Left ventricle myocardium inferior (tissue), 1 donor: ENCODE data around the gene TRPM2. TPM values are rescaled to one million over a fixed set of nuclear protein-coding genes. Genes with fewer than 3 reads are reported as not detected.
A peak's percentile ranks its signal among the peaks of the same experiment; 100 is the strongest.

ENCODE experiments used
- DNase-seq: peaks from one replicate; pipeline ENCODE4 v3.0.0-alpha.2; 2020
- H3K27ac ChIP-seq: fragments of 200-600 bp; replicated peaks from 2 replicates; pipeline ENCODE4 v1.8.0; 2021
- H3K27me3 ChIP-seq: fragments of 200-600 bp; 2 replicates; pipeline ENCODE4 v1.8.0; 2021; ENCODE audit warnings: low read depth
- H3K36me3 ChIP-seq: fragments of 200-600 bp; 2 replicates; pipeline ENCODE4 v1.8.0; 2021
- H3K4me1 ChIP-seq: fragments of 200-600 bp; 2 replicates; pipeline ENCODE4 v1.8.0; 2021
- H3K4me3 ChIP-seq: fragments of 200-600 bp; 2 replicates; pipeline ENCODE4 v1.8.0; 2021; ENCODE audit warnings: mild to moderate bottlenecking, moderate library complexity
- H3K9me3 ChIP-seq: fragments of 200-600 bp; replicated peaks from 2 replicates; pipeline ENCODE4 v1.8.0; 2021
- intact Hi-C: fragments of 100-400 bp; cut with micrococcal nuclease; formaldehyde crosslinking; loops from one replicate; pipeline ENCODE4 v1.11.0; 2022
- long read RNA-seq: library from polyadenylated mRNA; unstranded; transcript quantifications from one replicate; pipeline ENCODE4 v2.0.0, GENCODE V29; 2021
- total RNA-seq: library from RNA; stranded (reverse); fragmentation: NEBNext Ultra II Directional; extraction: Animal tissue kit (Norgen Biotek cat#: 25700); gene quantifications from one replicate; pipeline ENCODE4 v1.2.1, GENCODE V29; 2021
- TF ChIP-seq, protein P1 (sequence below): fragments of 200-600 bp; IDR thresholded peaks from 2 replicates; pipeline ENCODE4 v1.8.0; 2021; ENCODE audit warnings: antibody characterized with exemption, mild to moderate bottlenecking, borderline replicate concordance
- donor health status: DM: no; HTN: yes; CAD: no; lungs with severe emphysema.

TRPM2 gene
- 1.8 TPM for total RNA-seq
- long read RNA-seq, partial matches to known transcripts = 0 of 2 reads
- long read RNA-seq, other reads (novel, unspliced or antisense) = 2 of 2 reads

GRCh38 chr21:44353191-44353970 lies at the start of gene TRPM2:
TSS of gene TRPM2 (plus strand) at chr21:44353621. CDS start at chr21:44353701, 80 bp downstream.
- no peaks in the 10 kb centered on the region for H3K9me3 ChIP-seq
- TF ChIP-seq, protein P1, sequence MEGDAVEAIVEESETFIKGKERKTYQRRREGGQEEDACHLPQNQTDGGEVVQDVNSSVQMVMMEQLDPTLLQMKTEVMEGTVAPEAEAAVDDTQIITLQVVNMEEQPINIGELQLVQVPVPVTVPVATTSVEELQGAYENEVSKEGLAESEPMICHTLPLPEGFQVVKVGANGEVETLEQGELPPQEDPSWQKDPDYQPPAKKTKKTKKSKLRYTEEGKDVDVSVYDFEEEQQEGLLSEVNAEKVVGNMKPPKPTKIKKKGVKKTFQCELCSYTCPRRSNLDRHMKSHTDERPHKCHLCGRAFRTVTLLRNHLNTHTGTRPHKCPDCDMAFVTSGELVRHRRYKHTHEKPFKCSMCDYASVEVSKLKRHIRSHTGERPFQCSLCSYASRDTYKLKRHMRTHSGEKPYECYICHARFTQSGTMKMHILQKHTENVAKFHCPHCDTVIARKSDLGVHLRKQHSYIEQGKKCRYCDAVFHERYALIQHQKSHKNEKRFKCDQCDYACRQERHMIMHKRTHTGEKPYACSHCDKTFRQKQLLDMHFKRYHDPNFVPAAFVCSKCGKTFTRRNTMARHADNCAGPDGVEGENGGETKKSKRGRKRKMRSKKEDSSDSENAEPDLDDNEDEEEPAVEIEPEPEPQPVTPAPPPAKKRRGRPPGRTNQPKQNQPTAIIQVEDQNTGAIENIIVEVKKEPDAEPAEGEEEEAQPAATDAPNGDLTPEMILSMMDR = no peak
- peaks cover 67% of the 10 kb centered on the region for H3K27me3 ChIP-seq
- no peaks in the 10 kb centered on the region for H3K36me3 ChIP-seq
- H3K27ac ChIP-seq = peak within 1 kb of the TSS; percentile 69
- intact Hi-C loops = no loop called here
- peaks cover 4% of the 10 kb centered on the region for H3K4me1 ChIP-seq
- DNase-seq = peak; percentile 72
- peak within 1 kb of the TSS; percentile 42 for H3K4me3 ChIP-seq

DNA sequence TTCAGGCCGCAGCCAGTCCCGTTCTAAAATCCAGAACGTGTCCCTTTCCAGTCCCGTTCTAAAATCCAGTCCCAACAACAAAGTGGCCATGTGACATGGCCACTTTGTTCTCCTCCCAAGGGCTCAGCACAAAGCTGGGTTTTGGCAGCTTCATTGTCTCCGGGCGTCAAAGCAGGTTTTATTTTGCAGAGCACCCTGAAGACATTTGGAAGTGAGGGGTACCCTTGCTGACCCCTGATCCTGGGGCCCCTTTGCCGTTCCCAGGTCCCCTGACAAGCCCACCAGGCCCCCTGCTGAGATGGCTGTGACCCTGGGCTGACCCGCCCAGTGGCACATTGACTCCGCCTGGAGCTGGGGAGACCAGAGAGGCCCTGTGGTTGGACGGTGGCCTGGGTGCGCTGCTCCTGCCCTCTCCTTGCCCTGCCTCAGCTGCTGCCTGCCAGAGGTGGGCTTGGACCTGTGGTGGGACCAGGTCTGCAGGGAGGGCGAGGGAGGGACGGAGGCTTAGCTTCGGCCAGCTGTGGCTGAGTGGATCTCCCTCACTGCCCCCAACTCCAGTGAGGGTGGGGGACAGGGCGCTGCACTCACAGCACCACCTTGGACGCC lies 49.3 kb upstream of the TRPM2 start:
- H3K4me1 ChIP-seq = peaks cover 66% of the 10 kb centered on the region
- H3K4me3 ChIP-seq = no peak overlapping the region
- intact Hi-C loops = no loop called here
- peak overlapping the region; percentile 63 for H3K27ac ChIP-seq
- DNase-seq = no peak
- H3K27me3 ChIP-seq = no peaks in the 10 kb centered on the region
- no peaks in the 10 kb centered on the region for H3K9me3 ChIP-seq
- H3K36me3 ChIP-seq = peaks cover 15% of the 10 kb centered on the region
- TF ChIP-seq, protein P1 = no peak

- intact Hi-C loops = no loop called here
- peaks cover 60% of the 10 kb centered on the region for H3K4me1 ChIP-seq
These were observed 48.5 kb upstream of the TRPM2 start for GRCh38 chr21:44304877-44305293.

DNA sequence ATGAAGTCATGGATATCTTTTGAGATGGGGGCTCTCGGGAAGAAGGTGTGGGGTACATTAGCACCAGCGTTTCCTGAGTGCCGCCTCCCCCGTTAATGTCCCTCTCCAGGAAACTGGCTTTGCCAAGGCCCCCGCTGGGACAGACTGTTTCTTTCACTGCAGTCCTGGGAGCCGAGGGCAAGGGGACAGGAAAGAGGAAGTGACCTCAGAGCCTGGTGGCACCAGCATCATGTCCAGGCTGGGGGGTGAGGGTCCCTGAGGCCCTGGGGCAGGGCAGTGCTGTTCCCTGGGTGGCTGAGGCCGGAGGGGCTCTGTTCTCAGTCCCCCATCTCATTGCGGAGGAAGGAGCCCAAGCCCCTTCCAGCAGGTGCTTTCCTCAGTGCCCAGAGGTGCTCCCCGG lies 47.7 kb upstream of the TRPM2 start:
- TF ChIP-seq, protein P1 = no peak
- peaks cover 55% of the 10 kb centered on the region for H3K4me1 ChIP-seq
- DNase-seq = no peak
- peak overlapping the region; percentile 33 for H3K27ac ChIP-seq
- intact Hi-C loops = no loop called here
- H3K9me3 ChIP-seq = no peaks in the 10 kb centered on the region
- peaks cover 26% of the 10 kb centered on the region for H3K36me3 ChIP-seq
- no peak overlapping the region for H3K4me3 ChIP-seq
- no peaks in the 10 kb centered on the region for H3K27me3 ChIP-seq

More at GRCh38 chr21:44304877-44305293, 48.5 kb upstream of the TRPM2 start:
- DNase-seq = no peak
- H3K4me3 ChIP-seq = no peak overlapping the region
- H3K9me3 ChIP-seq = no peaks in the 10 kb centered on the region
- H3K27ac ChIP-seq = no peak overlapping the region
- no peaks in the 10 kb centered on the region for H3K27me3 ChIP-seq
- H3K36me3 ChIP-seq = peaks cover 18% of the 10 kb centered on the region
- TF ChIP-seq, protein P1 = peak; percentile 70

DNA sequence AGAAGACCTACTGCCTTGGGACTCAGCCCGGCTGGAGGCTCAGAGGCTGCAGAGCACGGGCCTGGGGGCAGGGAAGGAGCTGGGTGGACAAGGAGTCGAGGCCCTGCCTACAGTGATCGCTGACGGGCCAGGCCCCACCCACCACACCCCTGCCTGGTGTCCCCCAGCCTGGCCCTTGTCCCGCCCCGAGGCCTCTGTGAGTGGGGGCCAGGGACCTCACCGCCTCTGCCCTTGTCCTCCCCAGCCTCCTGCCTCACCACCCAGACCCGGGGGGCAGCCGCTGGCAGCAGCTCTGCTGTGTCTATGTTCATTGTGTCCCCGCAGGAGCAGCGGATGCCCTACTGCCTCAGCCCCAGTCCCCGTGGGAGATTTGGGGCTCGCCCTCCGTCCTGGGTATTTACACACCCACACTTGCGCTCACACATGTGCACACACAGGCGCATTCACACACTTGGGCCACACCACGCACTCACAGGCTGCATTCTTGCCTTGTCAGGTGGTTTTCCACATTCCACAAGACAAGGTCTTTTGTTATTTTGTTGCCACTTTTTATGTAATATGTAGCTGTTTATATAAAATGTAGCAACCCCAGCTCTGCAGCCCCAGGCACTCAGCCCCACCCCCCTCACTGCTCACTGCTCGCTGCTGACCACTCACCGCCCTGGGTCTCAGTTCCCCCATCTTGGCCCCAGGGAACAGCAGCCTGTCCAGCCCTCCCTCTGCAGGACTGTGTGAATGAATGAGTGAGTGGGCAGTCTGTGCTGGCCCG lies 46.3 kb upstream of the TRPM2 start:
- H3K27ac ChIP-seq = no peak overlapping the region
- no peak for DNase-seq
- intact Hi-C loops = no loop called here

More for the DNA sequence above, 46.3 kb upstream of the TRPM2 start:
- TF ChIP-seq, protein P1 = no peak
- no peaks in the 10 kb centered on the region for H3K9me3 ChIP-seq
- H3K4me3 ChIP-seq = no peak overlapping the region
- peaks cover 40% of the 10 kb centered on the region for H3K36me3 ChIP-seq
- H3K27me3 ChIP-seq = no peaks in the 10 kb centered on the region
- H3K4me1 ChIP-seq = peaks cover 40% of the 10 kb centered on the region
